HG03025 (cell line): ENCODE data around the gene ABAT.
"Not testable (repeated sequence)": the region's sequence is repeated elsewhere in the genome, so short reads cannot be mapped to it uniquely, and the experiment has no call there.

Experiments used
- ATAC-seq: cut with Tn5 transposase; IDR thresholded peaks from one replicate; pipeline ENCODE4 v1.9.1; 2021; ENCODE audit warnings: mild to moderate bottlenecking, moderate library complexity; ENCODE audit not compliant: unreplicated experiment, low FRiP score

The ABAT gene

DNA sequence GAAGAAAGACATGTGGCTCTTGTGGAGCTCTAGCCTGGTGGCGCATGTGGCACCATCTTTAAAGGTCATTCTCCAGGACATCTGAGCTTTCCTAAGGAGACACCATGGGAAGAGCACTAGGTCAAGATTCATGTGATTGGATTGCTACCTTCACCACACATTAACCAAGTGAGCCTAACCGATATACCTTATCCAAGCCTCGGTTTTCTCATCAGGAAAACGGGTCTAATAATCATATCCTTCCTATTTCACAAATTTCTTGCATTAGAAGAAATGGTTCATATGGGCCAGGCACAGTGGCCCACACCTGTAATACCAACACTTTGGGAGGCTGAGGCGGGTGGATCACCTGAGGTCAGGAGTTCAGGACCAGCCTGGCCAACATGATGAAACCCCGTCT lies 64.7 kb downstream of the ABAT start:
- ATAC-seq, result no peak

DNA sequence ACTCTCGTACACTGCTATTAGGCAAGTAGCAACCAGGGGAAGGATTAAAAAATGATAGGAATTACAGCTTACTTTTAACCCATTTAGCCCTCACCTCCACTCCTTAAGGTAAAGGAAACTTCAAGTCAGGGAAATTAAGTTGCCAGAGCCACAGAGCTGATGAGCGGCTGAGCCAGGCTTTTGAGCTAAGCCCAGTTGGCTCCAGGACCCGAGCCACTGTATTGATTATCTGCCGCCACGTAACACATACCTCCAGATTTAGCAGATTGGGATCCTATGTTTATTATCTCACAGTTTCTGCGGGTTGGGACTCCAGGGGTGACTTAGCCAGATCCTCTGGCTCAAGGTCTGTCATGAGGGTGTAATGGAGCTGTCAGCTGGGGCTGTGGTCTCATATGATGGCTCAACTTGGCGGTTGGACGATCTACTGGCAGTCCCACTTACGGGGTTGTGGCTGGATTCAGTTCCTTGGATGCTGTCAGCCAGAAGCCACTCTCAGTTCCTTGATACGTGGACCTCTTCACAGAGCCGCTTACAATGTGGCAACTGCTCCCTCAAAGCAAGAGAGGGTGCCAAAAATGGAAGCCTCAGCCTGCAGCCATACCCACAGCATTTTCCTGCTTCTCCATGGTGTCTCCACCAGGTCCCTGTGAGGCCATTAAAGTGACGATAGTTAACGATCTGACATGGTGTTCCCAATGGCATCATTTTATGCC lies 65.7 kb downstream of the ABAT start:
- ATAC-seq, result no peak

DNA sequence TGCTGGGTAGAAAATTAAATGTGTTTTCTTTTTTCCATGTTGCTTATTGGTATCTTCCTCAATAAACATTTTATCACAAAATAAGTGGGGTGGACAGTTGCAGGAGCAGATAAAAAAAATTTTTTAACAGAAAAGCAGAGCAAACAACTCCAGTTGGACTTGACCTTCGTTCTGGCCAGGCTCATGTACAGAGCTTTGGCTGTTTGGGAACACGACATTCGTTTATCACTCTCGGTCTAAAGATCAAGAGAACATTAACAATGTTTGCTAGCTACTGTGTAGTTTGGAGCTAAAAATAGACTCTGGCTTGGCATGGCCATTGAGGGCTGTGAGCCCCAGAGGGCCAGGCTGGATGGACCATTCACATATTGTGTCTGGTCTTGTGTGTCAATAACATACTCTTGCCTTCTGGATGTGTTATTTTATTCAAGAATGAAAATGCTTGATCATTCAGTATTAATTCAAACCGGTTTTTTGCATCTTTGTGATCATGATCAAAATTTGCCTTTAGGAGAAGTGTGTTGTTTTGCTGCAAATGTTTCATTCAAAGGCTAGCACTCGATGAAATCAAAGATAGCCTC lies 66.4 kb downstream of the ABAT start:
- no peak for ATAC-seq

DNA sequence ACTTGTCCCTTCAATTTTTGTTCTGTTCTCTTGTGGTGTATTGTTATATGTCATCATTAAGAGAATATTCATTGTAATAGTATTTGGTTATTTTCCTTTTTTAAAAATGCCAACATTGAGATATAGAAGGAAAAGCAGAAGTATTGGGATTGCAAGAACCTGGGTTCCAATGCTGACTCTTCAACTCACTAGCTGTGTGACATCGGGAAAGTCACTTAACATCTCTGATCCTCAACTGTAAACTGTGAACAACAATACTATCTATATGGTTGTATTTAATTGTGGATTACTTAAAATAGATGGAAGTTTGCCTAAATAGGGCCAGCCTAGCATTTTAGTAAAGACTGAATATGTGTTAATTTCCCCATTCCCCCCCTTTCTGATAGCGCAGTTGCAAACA lies 67.2 kb downstream of the ABAT start:
- no peak for ATAC-seq

DNA sequence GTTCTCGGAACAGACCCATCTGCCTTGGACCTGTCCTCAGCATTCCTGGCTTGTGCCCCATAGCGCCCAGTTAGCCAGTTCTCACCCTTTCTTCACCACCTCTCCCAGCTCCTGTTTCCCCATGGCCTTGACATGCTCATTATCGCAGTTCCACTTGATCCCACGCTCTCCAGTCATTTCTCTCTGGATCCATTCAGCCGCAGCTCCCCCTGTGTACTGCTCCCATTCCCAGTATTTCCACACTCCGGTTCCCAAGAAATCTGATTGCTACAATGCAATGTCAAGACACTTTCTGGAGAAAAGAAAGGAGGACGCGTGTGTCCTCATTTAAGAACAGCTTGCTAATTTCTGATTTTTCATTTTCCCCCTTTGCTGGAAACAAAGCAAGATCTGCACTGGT lies 67.7 kb downstream of the ABAT start:
- ATAC-seq, result no peak

- ATAC-seq, result not testable (repeated sequence)
These were observed 74.5 kb downstream of the ABAT start for GRCh38 chr16:8748944-8749343.

DNA sequence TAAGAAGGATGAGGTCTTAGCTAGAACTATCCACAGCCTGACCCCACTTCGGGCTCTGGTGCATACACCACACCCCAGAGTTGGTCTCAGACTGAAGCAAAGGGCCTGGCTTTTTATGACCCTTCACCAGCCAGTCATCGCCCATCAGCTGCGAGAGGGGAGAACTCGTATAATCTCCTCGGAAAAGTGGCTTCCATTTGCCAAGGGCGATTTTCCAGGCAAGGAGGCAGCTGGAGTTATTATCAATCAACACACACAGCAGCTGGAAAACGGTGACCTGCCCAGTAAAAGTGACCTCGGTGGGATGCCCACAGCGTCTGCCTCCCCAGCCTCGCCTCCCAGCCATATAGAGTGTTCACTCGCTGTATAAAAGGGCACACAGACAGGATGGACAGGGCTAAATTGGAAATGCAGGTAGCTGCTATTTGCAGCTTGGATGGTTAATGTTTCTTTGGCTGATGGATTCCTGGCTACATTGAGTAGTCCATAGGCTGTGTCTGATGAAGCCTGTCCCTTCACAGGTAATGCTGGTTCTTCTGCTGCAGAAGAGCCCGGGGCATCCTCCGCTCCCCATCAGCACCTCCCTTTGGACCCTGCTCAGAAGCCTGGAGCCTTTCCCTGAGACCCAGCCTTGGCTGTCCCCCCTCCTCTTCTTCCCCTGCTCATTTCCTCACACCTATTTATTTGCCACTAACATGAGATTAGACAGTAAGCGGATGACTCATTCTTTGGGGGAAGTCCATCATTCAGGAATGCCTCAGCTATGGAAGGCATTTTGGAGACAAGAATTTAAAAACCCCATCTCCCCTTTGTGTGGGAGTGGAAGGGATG lies 77.3 kb downstream of the ABAT start:
- no peak for ATAC-seq

- no peak for ATAC-seq
These were observed 78.3 kb downstream of the ABAT start for GRCh38 chr16:8752706-8753105.

GRCh38 chr16:8753416-8754054 lies 79.1 kb downstream of the ABAT start:
- ATAC-seq, result no peak

GRCh38 chr16:8756755-8757154 lies 82.3 kb downstream of the ABAT start:
- ATAC-seq, result no peak

DNA sequence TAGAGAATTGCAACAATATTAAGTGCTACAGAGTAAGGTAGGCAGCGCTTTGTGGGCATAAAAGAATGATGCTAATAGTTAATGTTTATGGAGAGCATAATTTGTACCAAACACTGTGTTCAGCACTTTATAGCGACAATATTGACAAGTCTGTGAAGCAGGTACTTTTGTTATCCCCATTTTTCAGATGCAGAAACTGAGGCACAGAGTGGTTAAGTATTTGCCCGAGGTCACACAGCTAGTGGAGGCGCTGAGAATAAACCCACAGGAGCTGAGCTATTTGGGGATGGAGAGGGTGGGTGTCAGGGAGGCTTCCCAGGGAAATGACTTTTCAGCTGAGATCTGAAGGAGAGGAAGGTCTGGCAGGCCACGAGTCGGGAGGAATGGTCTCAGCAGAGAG lies 83.6 kb downstream of the ABAT start:
- ATAC-seq, result no peak

DNA sequence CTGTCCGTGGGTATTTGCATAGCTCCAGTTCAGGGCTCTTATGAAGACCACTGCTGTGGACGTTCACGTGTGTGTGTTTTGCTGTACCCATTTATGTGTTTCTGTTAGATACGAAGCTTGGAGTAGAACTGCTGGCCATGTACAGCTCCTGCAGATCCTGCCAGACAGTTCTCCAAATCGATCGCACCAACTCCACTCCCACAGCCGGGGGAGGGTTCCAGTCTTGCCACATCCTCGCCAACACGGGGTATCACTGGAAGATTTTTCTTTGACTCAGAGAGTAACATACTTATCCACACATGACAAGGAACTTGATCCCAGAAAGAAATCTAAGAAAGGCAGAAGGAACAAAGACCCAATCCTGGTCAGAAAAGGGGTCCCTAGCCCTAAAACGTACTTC lies 85.6 kb downstream of the ABAT start:
- ATAC-seq, result no peak

- ATAC-seq, result no peak
These were observed 86.7 kb downstream of the ABAT start for GRCh38 chr16:8761078-8761477.

DNA sequence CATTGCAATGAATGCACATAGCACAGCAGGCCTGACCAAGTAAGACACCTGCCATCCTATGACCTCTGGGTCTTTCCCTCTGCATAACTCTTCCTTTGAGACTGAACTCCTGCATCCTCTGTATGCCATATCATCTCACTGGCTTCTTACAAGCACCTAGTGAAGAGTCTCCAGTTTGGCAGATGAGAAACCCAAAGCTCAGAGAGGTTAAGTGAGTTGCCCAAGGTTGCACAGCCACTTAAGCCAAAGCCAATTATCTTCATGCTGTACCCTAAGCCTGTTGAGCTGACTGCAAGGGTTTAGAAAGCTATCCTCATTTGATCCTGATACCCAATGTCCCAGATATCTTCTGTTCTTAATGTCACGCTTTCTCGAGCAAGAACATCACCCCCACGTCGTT lies 87.8 kb downstream of the ABAT start:
- no peak for ATAC-seq

- ATAC-seq, result no peak
These were observed 88.7 kb downstream of the ABAT start for GRCh38 chr16:8763083-8763482.

GRCh38 chr16:8763899-8764298 lies 89.5 kb downstream of the ABAT start:
- no peak for ATAC-seq

- ATAC-seq, result no peak
These were observed 90.3 kb downstream of the ABAT start for GRCh38 chr16:8764525-8765250.

GRCh38 chr16:8767176-8767575 lies 92.8 kb downstream of the ABAT start:
- no peak for ATAC-seq

- ATAC-seq, result no peak
These were observed 93.9 kb downstream of the ABAT start for GRCh38 chr16:8768283-8768682.

DNA sequence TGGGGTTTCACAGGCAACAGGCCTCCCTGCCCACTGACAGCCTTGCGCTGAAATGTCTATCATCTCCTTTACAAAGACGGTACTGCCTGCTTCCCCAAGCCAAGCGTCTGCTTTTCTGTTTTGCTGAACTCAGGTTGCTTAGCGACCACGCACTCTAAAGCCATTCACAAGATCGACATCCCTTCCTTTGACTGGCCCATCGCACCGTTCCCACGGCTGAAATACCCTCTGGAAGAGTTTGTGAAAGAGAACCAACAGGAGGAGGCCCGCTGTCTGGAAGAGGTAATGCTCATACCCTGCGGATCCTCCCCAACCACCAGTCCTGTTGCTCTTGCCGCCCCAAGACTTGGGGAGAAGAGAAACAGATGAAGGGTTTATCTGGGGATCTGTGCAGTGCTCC lies 94.3 kb downstream of the ABAT start:
- no peak for ATAC-seq

DNA sequence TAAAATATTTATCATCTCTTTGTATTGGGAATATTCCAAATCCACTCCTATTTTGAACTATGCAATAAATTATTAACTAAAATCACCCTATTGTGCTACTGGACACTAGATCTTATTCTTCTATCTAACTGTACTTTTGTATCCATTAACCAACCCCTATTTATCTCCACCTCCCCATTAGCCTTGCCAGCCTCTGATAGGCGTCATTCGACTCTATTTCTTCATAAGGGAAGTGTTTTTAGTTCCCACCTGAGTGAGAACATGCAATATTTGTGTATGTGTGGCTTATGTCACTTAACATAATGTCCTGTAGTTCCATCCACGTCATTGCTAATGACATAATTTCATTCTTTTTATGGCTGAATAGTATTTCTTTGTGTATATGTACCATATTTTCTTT lies 99.1 kb downstream of the ABAT start:
- ATAC-seq, result no peak
